ENCODE data around the gene RTN1.
A peak's percentile ranks its signal among the peaks of the same experiment; 100 is the strongest.

The RTN1 gene

GRCh38 chr14:59849411-59850130 lies 21.0 kb downstream of the RTN1 start:
- DNase-seq: no peak

- no peak for DNase-seq
Observed at GRCh38 chr14:59848671-59849070, 21.9 kb downstream of the RTN1 start.

GRCh38 chr14:59847711-59848110 lies 22.9 kb downstream of the RTN1 start:
- no peak for DNase-seq

- no peak for DNase-seq
Observed at GRCh38 chr14:59846595-59846994, 24.0 kb downstream of the RTN1 start.

- no peak for DNase-seq
Observed at GRCh38 chr14:59845245-59845644, 25.3 kb downstream of the RTN1 start.

GRCh38 chr14:59844186-59844812 lies 26.3 kb downstream of the RTN1 start:
- no peak for DNase-seq

- DNase-seq: no peak
Observed at GRCh38 chr14:59836116-59836515, 34.5 kb downstream of the RTN1 start.

GRCh38 chr14:59832653-59833294 lies 37.8 kb downstream of the RTN1 start:
- peak; percentile 16 for DNase-seq

- DNase-seq: no peak
Observed at GRCh38 chr14:59831121-59831730, 39.4 kb downstream of the RTN1 start.

GRCh38 chr14:59830338-59830734 lies 40.2 kb downstream of the RTN1 start:
- no peak for DNase-seq

GRCh38 chr14:59829469-59830337 lies 40.9 kb downstream of the RTN1 start:
- no peak for DNase-seq

- DNase-seq: no peak
Observed at GRCh38 chr14:59828276-59828675, 42.3 kb downstream of the RTN1 start.

- DNase-seq: no peak
Observed at GRCh38 chr14:59827401-59827800, 43.2 kb downstream of the RTN1 start.

- DNase-seq: no peak
Observed at GRCh38 chr14:59826150-59826549, 44.4 kb downstream of the RTN1 start.

- no peak for DNase-seq
Observed at GRCh38 chr14:59823179-59823578, 47.4 kb downstream of the RTN1 start.

- DNase-seq: no peak
Observed at GRCh38 chr14:59819446-59820088, 51.0 kb downstream of the RTN1 start.

GRCh38 chr14:59816941-59817340 lies 53.6 kb downstream of the RTN1 start:
- DNase-seq: no peak

GRCh38 chr14:59814988-59815387 lies 55.6 kb downstream of the RTN1 start:
- no peak for DNase-seq

- DNase-seq: no peak
Observed at GRCh38 chr14:59811815-59812214, 58.8 kb downstream of the RTN1 start.

- DNase-seq: no peak
Observed at GRCh38 chr14:59811073-59811472, 59.5 kb downstream of the RTN1 start.

- no peak for DNase-seq
Observed at GRCh38 chr14:59803052-59803540, 67.5 kb downstream of the RTN1 start.

- no peak for DNase-seq
Observed at GRCh38 chr14:59788176-59788575, 82.4 kb downstream of the RTN1 start.

Measured in DMS153 (cell line).